GM21528 (cell line): Measurements from ENCODE around the gene COL4A1.

Experiments used
- ATAC-seq: cut with Tn5 transposase; IDR thresholded peaks from one replicate; pipeline ENCODE4 v1.9.1; 2021; ENCODE audit warnings: mild to moderate bottlenecking, moderate library complexity; ENCODE audit not compliant: unreplicated experiment, low FRiP score

The COL4A1 gene

DNA sequence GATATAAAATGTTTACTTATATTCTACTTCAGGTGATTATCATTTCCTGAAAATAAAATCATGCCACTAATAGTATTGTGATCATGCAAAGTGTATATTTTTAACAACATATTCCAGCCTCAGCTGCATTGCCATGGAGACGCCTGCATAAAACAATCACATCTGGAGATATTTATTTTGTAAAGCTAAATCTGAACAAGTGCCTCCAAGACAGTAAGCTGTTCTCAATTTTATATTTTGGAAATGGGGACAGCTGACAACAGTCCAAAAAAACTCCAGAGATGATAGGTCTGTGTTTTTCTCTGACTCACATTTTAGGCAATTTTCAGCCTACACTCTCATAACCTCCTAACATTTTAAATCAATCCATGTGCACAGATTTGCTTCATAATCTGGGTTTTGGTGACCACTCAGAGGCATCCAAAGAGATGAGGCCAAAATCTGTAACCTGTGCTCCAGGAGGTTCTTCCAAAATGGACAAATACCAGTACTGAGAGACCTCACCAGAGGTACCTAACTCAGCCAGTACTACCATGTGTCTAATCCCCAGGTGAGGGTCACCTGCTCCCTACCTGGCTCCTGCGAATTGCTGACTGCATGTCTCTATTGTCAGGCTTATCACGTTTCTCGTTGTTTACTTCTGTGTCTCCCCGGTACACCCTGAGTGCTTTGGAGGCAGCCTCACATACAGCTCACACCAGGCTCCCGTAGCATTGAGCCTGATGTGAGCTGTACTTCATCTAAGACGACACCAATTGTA, 62.7 kb downstream of the COL4A1 start:
- ATAC-seq, result no peak

DNA sequence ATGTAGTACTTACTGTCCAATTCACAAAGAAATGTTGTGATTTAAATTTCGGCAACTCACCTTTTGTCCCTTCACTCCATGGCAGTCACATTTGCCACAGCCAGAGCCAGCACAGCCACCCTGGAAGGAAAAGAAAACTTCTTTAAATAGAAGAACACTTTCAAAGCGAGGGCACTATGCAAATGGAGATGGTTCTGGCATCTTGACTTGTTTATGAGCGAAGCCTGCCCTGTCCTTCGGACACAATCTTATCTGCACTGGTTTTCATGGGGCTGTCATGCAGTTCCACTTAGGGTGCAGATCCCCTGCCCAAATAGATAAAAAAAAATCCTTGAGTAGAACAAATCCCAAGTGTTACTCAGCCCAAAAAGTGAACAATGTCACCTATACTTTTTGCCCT, 64.3 kb downstream of the COL4A1 start:
- ATAC-seq, result no peak

DNA sequence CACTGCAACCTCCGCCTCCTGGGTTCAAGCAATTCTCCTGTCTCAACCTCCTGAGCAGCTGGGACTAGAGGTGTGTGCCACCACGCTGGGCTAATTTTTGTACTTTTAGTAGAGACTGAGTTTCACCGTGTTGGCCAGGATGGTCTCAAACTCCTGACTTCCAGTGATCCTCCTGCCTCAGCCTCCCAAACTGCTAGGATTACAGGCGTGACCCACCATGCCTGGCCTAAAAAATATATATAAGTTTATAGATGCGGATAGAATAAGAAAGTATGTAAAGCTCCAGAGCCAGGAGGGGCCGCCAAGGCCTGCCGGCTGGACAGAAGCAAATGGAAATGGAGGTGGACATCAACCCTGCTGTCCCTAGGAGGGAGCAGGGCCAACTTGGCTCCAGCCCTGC, 66.0 kb downstream of the COL4A1 start:
- no peak for ATAC-seq

DNA sequence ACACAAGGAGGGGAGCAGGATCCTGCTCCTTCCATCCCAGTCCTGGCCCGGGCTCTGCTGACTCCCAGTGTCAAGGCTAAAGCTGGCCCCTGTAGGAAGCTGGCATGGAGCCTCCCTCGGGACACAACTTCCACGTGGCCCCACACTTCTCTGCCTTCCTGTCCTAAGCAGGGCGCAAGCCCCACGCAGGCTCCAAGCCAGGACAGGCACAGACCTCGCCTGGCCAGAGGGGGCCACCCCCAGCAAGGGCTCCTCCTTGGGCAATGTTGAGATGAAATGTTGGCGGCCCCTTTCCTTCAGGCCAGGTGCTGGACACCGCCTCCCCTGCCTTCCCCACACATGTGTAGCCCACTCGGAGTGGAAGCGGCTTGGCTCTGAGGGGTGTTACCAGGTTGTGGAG, 66.6 kb downstream of the COL4A1 start:
- no peak for ATAC-seq

DNA sequence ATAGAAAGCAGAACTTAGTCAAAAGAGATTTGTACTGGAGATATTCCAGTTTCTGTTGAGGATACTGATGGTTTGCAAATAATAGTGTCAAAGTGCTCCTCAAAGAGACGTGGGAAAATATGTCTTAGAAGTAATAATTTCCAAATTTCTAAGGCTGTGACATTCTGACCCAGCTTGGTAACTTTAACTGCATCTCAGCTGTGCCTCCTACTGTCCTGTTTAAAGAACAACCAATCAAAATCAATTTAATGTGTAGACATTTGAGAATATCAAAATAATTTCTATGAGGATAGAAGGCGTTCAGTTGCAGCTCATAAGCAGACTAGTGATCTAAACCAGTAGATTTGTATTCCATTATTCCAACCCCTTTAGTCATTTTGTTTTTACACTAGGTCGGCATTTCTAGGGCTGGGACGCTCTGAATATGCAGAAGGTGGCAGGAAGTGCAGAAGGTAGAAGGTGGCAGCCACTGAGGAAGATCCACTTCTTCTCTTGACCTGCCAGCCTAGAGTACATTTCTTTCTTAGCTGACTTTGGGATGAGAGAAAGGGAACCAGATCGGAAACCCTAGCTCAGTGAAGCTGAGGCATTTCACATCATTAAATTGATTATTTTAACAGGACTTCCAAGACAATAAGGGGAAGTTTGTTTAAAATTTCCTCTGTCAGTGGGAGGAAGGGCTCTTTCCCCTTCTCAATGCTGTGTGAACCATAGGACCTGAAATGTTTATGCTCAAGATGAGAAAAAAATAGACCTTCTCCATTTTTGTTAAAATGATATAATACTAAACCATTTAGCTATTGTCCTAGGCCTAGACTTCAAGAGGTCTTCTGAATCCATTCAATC, 67.5 kb downstream of the COL4A1 start:
- no peak for ATAC-seq

DNA sequence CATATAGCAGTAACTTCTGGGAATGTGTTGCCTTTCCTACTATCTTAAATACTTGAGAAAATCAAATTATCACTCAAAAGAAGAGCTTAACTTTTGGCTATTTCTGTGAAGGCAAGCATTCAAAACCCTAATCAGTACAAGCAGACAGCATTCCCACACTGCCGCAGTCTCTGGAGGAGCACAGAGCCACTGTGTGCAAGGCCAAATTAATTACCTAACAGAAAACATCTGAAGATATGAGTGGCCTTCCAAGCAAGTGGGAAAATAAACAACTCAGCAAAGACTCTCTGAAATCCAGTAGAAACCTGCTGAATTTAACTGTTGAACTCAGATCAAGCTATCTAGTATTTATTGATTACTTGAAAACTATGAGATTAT, 68.2 kb downstream of the COL4A1 start:
- ATAC-seq, result no peak

DNA sequence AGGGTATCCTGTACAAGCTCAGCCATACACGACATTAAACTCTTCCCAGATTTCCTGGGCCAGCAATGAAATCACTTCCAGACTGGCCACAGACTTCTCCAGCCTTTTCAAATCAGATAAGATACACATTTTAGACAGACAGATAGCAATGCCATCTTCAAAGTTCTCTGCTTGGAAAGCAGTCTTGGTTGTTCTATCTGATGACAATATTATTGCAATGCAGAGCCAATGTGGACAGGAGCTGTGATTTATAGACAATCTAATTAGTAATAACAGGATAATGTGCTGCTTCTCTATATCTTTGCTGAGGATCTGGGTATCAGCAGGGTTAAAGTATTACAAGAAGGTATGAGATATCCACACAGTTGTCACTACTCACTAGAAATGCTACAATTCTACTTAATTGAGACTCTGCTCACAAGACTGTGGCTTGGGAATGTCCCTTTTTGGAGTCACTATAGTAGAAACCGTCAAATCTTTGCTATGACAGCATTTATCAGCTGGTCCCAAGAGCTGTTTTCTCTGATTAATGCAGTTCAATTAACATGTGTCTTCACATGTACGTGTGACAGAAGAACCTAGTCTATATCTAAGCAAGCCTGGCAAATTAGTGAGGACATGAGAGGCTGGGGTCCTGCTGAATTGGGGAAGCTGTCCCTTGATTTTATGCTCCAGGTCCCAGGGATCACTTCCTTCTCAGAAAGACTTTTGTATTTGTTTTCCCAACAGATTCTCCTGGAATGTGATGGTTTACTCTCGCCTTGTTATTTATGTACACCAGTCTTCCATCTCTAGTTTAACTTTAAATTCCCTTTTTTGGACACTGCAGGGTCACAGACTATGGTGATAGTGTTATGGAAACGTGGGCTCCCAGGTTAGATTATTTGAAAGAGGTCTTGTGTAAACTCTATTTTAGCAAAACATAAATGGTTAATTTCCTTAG, 68.8 kb downstream of the COL4A1 start:
- ATAC-seq, result no peak

DNA sequence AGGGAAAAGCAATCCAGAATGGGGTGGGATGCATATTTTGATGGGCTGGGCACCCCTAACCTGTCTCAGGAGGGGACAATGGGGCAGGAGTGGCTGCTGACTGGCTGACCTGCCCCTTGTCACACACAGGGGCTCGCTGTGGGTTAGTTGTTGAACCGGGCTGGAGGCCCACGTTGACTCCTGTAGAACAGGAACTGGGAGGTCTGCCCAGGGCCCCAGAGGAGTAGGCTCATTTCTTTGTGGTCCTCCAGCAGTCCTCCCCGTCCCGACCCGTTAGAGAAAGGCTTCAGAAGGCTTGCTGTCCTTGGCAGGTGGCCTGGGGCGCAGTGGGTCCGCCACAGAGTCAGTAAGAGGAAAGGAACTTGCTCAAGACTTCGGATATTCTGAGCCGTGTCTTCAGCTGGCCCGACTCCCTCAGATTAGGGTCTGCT, 70.1 kb downstream of the COL4A1 start:
- ATAC-seq, result no peak

DNA sequence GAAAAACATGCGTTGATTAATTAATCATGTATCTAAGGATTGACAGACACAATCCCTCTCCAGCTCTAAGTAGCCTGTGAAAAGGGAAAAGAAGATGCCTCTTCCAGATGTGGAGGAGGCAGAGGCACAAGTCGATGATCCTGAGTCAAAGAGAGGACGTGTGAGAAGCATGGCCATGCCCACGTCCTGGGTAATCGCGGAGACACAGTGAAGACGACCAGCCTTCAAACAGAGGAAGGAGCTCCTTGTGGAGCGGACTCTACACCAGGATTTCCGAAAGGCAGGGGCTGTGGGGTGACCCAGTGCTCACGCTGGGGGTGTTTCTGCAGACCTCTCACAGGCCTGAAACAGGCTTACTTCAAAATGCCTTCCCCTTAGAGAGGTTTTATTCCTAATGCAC, 70.5 kb downstream of the COL4A1 start:
- no peak for ATAC-seq

DNA sequence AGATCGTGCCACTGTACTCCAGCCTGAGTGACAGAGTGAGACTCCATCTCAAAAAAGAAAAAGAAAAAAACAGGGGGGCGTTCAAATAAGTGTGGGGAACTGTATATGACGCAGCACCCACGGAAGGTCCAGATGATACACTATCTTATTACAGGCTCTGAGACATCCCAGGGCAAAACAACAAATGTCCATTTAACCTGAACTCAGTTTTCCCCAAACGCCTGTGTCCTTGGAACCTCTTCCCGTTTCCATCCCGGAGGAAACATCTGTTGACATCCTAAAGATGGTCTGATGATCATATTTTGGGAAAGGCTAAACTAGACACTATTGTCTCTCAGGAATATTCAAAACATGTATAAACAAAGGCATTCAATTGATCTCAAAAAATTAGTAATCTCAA, 72.4 kb downstream of the COL4A1 start:
- no peak for ATAC-seq

DNA sequence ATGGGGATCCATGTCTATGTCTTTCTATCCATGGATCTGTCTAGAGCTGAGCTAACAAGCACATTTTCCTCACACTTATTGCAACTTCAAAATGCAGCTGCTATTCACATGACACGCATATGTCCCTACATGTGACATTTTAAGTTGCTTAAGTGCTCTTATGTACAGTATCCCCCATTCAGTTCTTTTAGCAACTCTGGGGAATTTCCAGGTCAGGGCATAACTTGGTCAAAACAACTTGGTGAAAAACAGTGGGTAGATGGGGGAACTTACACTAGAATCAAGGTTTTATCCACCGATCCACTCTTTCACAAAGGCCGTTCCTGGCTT, 73.0 kb downstream of the COL4A1 start:
- ATAC-seq, result no peak

DNA sequence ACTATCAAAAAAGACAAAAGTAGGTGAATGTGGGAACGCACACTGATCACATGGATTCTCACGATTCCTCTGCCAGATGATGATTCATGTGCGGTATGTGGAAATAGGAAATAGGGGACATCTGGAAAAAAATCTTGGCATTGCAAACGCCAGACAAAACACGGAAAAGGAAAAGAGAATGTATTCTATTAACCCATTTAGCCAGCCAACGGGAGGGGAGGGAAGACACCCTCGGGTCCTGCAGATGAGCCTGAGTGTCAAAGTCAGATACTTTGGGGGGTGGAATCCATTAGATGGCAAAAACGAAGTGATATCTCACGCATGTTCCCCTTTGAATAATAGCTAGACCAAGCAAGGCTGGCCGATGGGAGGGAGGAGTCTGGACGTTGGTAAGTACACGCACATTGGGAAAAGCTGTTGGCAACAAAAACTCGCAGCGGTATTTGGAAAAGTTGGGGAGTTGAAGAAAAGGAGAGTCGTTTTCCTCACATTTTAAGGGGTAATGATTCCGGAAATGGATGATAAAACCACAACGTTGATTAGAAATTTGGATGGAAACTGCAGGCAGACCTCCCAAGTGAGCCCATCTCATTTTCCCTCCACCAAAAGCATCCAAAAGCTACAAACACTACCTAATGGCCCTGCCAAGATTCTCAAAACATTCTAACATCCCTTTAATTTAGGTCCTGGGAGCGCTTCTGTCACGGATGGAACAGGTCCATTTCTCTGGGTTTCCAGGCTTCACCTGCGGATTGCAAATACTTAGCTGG, 73.6 kb downstream of the COL4A1 start:
- no peak for ATAC-seq

DNA sequence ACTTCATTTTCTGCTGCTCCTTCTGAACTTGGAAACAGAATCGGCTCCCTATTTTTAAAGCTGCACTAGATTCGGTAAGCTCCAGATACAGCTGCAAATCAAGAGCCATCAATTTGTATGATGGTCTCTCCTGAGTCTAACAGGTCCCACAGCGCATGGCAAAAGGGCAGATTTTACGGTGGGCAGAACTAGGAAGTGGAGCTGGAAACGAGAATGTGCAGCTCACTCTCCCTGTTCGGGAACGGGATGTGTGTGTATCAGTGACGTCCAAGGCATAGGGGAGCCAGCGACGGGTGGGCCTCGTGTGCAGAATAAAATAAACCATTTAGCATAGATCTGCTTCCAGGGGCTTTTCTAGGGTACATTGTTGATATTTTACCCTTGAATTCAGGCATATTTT, 74.2 kb downstream of the COL4A1 start:
- no peak for ATAC-seq

DNA sequence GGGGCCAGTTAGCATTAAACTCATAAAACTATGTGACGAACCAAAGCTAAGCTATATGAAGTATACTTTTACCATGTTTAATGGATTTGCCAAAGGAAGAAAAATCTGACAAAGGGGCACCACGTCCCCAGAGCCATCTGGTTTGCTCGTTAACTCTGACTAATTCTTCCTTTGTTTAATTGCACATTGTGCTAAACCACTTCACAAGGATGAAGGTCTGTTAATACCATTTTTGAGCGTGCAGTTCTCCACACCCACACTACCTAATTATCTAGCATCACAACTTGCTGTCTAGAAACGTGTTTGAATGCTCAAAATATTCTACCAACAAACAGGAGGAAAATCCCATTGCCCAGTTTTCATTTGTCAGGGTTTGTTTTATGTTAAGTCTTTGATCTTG, 74.8 kb downstream of the COL4A1 start:
- no peak for ATAC-seq

DNA sequence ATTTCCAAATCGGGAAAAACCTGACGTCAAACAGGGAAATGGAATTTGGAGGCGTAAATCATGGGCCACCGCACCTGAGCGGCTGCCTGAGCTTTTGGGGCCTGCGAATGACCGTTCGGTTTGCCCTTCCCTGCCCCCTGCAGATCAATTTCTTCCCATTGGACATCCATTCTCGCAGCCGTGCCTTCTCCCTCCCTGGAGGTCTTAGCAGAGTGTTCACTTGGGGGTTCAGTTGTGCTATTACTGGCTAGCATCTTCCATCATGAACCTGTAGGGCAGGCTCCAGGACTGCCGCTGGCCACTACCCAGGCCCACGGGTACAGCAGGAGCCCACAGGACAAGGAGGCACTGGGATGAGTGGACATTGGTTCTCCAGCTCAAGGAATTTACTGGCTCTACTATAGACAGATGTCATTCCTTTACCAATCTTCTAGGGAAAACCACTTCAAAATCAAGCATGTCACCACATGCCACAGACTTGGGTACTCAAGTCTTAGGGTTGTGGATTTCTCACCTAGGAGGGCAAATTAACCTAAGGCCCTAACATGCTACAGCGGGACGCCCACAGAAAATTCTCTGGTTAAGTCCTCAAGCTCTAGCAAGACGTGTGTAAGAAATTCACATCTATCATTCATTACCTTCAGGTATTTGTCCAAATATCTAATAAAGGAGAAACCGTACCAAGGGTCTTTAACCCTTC, 75.5 kb downstream of the COL4A1 start:
- ATAC-seq, result no peak

DNA sequence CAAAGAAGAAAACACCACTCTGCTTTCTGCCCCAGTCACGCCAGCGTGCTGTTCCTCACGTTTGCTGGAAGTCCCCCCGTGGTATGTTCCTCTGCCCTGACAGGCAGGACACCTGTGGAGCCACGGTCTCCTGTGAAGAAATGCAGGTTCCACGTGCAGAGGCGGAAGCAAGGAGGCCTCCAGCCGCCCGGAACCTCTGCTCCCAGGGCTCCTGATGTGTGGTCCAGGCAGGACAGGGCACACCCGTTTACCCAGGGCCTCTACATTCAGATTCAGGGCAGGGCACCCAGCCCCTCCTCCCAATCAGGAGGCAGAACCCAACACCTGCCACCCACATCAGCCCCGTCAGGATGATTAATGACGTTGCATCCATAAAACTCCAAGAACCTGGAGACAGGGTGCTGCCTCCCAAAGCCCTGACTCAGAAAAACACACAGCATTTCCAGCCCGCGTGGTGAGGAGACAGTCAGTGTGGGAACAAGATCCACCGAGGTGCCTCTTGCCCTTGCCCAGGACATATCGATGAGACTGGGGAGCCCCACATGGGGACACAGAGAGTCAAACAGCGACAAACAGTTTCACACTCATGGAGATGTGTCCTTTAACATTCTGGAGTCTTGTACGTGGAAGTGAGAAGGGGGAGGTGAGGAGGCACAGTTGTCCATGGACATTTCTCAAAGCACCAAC, 76.2 kb downstream of the COL4A1 start:
- no peak for ATAC-seq

DNA sequence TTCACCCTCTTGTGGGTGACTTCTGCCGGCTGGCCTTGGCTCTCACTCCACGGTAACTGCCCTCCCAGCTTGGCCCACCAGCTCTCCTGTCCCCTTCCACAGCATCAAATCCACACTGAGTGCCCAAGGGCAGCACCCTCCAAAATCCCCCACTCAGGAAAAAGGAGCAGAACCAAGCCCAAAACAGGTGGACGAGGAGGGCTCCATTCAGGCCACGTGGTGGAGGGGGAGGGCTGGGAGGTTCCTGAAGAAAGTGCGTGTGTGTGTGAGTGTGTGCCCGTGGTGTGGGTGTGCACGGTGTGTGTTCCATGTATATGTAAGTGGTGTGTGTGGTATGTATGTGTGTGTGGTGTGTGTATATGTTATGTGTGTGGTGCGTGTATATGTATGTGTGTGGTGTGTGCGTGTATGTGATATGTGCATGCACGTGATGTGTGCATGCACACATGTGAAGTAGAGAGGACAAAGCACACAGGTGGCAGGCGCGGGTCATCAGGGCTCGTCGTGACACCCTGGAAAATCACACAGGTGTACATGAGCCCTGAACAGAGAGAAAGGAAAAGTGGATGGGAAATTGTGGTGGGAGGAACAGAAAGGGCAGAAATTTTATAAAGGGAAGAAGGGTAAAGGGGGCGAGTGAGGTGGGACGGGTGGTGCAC, 76.9 kb downstream of the COL4A1 start:
- ATAC-seq, result no peak
